ENCODE measurements around the gene C19orf44. TPM values are rescaled to one million over a fixed set of nuclear protein-coding genes. Genes with fewer than 3 reads are reported as not detected.

The C19orf44 gene
- total RNA-seq, 4 donors from 2014 or later: 13.4 to 19.0 (median 15.8) TPM

DNA sequence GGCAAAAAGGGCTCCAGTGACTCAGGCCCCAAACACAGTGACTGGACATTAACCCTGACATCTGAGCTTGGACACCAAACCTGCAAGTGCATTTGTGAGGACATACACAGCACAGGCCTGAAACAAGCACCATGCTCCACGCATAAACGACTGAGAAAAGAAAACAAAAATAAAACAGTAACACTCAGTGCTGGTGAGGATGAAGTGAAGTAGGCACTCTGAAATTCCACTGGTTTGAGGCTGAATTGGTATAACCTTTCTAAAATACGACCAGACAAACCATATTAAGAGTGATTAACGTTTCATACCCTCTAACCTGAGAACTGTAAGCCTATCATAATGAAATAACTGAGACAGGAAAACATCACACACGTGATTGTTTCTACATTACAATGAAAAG, 70.5 kb downstream of the C19orf44 start:
- Histone ChIP-seq H3K4me3 (no peak overlapping the region), H3K9me3 (no peaks in the 10 kb centered on the region), H3K4me1 (peaks cover 0 to 24% (median 10%) of the 10 kb centered on the region in 4 donors), H3K27me3 (no peaks in the 10 kb centered on the region), H3K36me3 (peaks cover 3 to 87% (median 13%) of the 10 kb centered on the region in 3 donors), H3K27ac (no peak overlapping the region)
- no peak for DNase-seq (ENCODE audit: low spot score in 2 of 2)
- 94 to 98% methylated on average over 5 of the region's 5 CpGs for WGBS, 2 donors
- TF ChIP-seq, protein P1, sequence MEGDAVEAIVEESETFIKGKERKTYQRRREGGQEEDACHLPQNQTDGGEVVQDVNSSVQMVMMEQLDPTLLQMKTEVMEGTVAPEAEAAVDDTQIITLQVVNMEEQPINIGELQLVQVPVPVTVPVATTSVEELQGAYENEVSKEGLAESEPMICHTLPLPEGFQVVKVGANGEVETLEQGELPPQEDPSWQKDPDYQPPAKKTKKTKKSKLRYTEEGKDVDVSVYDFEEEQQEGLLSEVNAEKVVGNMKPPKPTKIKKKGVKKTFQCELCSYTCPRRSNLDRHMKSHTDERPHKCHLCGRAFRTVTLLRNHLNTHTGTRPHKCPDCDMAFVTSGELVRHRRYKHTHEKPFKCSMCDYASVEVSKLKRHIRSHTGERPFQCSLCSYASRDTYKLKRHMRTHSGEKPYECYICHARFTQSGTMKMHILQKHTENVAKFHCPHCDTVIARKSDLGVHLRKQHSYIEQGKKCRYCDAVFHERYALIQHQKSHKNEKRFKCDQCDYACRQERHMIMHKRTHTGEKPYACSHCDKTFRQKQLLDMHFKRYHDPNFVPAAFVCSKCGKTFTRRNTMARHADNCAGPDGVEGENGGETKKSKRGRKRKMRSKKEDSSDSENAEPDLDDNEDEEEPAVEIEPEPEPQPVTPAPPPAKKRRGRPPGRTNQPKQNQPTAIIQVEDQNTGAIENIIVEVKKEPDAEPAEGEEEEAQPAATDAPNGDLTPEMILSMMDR (IDR thresholded peaks at IDR 0.05): no peak
- TF ChIP-seq EP300 (IDR thresholded peaks at IDR 0.05) (no peak), POLR2A (IDR thresholded peaks at IDR 0.05) (no peak)

DNA sequence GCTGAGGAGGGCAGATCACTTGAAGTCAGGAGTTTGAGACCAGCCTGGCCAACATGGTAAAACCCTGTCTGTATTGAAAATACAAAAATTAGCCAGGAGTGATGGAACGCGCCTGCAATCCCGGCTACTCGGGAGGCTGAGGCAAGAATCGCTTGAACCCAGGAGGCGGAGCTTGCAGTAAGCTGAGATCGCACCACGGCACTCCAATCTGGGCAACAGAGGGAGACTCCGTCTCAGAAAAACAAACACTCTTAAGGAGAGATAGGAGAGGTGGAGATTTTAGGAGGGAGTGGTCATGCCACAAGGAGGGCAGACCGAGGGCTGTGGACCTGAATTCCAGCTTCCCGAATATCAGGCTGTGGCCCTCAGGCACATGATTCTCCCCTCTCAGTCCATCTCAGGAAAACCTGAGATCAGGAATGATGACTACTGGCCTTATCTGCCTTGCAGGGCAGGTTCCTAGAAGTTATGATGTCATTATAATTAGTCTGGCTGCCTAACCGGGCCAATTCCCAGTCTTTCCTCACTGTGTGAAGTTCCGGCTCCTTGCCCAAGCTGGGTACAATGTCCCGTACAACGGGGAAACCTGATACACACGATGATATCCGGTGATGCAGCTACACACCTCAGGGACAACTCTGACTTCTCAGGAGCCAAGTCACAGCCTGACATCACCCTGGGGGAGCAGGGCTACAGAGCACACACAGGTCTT, 73.6 kb downstream of the C19orf44 start:
- no peak for TF ChIP-seq POLR2A (IDR thresholded peaks at IDR 0.05)
- TF ChIP-seq EP300 (IDR thresholded peaks at IDR 0.05): no peak
- TF ChIP-seq, protein P1 (IDR thresholded peaks at IDR 0.05): no peak
- Histone ChIP-seq H3K9me3 (no peaks in the 10 kb centered on the region), H3K4me1 (peaks cover 0 to 48% (median 25%) of the 10 kb centered on the region in 4 donors), H3K36me3 (peaks cover 0 to 67% (median 3%) of the 10 kb centered on the region in 3 donors), H3K27me3 (no peaks in the 10 kb centered on the region), H3K4me3 (no peak overlapping the region), H3K27ac (no peak overlapping the region)
- no peak for DNase-seq (ENCODE audit: low spot score in 2 of 2)
- WGBS, 2 donors: 86 to 90% methylated on average over 17 of the region's 17 CpGs

Small RNAs within 50 kb of the gene (small RNA-seq; reads per million reads assigned to genes)
- not detected for gene RN7SL146P

Other genes with a start within 250 kb of the C19orf44 start
- gene KLF2, start 171.6 kb upstream of the C19orf44 start, total RNA-seq: 100 to 1,000 TPM; 115 to 236 (median 167) TPM
- 10 to 100 TPM; 29.1 to 41.5 (median 33.3) TPM for gene EPS15L1, start 24.4 kb upstream of the C19orf44 start, total RNA-seq
- gene CALR3, start 227 bp upstream of the C19orf44 start, total RNA-seq: not detected
- gene CHERP, start 46.0 kb downstream of the C19orf44 start, total RNA-seq: 10 to 100 TPM in 3 of 4 donors, 1 to 10 TPM in 1; 9.8 to 22.5 (median 12.6) TPM
- gene SLC35E1, start 76.0 kb downstream of the C19orf44 start, total RNA-seq: 10 to 100 TPM; 24.9 to 29.5 (median 28.0) TPM
- 10 to 100 TPM in 2 of 4 donors, 1 to 10 TPM in 2; 6.1 to 14.2 (median 11.7) TPM for gene MED26, start 131.8 kb downstream of the C19orf44 start, total RNA-seq
- 100 to 1,000 TPM; 105 to 175 (median 132) TPM for gene SMIM7, start 163.8 kb downstream of the C19orf44 start, total RNA-seq
- 1 to 10 TPM; 3.3 to 7.3 (median 3.6) TPM for gene TMEM38A, start 164.7 kb downstream of the C19orf44 start, total RNA-seq
- under 1 TPM in 1 of 4 donors, not detected in 3; 0.21 TPM for gene NWD1, start 223.5 kb downstream of the C19orf44 start, total RNA-seq

Data from tibial nerve (tissue), 4 donors.